IPS-11a (cell line): Measurements from ENCODE around the gene CACNA2D1.

Source experiments
- H3K4me3 ChIP-seq: one replicate; pipeline ENCODE4 v1.5.1; 2013; ENCODE audit warnings: low read depth, low read length, control low read depth

CACNA2D1 gene

GRCh38 chr7:82443547-82444219, at the start of gene CACNA2D1:
Gene CACNA2D1, minus strand, starts transcription at chr7:82443777.
- H3K4me3 ChIP-seq: peak within 1 kb of the TSS; percentile 80

GRCh38 chr7:82481499-82482097, 38.0 kb upstream of the CACNA2D1 start:
- H3K4me3 ChIP-seq: no peak overlapping the region

GRCh38 chr7:82477733-82478515, 34.3 kb upstream of the CACNA2D1 start:
- no peak overlapping the region for H3K4me3 ChIP-seq

- H3K4me3 ChIP-seq: no peak overlapping the region
These were observed 29.4 kb upstream of the CACNA2D1 start for GRCh38 chr7:82472966-82473365.

GRCh38 chr7:82471351-82472020, 27.9 kb upstream of the CACNA2D1 start:
- H3K4me3 ChIP-seq: no peak overlapping the region

GRCh38 chr7:82469207-82469606, 25.6 kb upstream of the CACNA2D1 start:
- H3K4me3 ChIP-seq: no peak overlapping the region

- H3K4me3 ChIP-seq: no peak overlapping the region
These were observed 24.9 kb upstream of the CACNA2D1 start for GRCh38 chr7:82468435-82468834.

GRCh38 chr7:82467020-82467419, 23.4 kb upstream of the CACNA2D1 start:
- H3K4me3 ChIP-seq: no peak overlapping the region

- H3K4me3 ChIP-seq: no peak overlapping the region
These were observed 20.8 kb upstream of the CACNA2D1 start for GRCh38 chr7:82464372-82464771.

GRCh38 chr7:82455295-82455694, 11.7 kb upstream of the CACNA2D1 start:
- H3K4me3 ChIP-seq: no peak overlapping the region

GRCh38 chr7:82450759-82451158, 7.2 kb upstream of the CACNA2D1 start:
- no peak overlapping the region for H3K4me3 ChIP-seq

- H3K4me3 ChIP-seq: no peak overlapping the region
These were observed 6.3 kb upstream of the CACNA2D1 start for GRCh38 chr7:82449910-82450309.

GRCh38 chr7:82446897-82447296, 3.3 kb upstream of the CACNA2D1 start:
- no peak overlapping the region for H3K4me3 ChIP-seq

- no peak overlapping the region for H3K4me3 ChIP-seq
These were observed 1.7 kb upstream of the CACNA2D1 start for GRCh38 chr7:82445271-82445670.

GRCh38 chr7:82444220-82444909, 788 bp upstream of the CACNA2D1 start:
- H3K4me3 ChIP-seq: peak overlapping the region; percentile 54

GRCh38 chr7:82443036-82443546, 486 bp downstream of the CACNA2D1 start:
- H3K4me3 ChIP-seq: peak overlapping the region; percentile 80

- peak overlapping the region; percentile 80 for H3K4me3 ChIP-seq
These were observed 1.0 kb downstream of the CACNA2D1 start for GRCh38 chr7:82442492-82443035.

- H3K4me3 ChIP-seq: peak overlapping the region; percentile 80
These were observed 1.7 kb downstream of the CACNA2D1 start for GRCh38 chr7:82441669-82442478.

- H3K4me3 ChIP-seq: no peak overlapping the region
These were observed 5.1 kb downstream of the CACNA2D1 start for GRCh38 chr7:82438521-82438920.
